IPS DF 6.9 (cell line): ENCODE measurements around the gene IBA57.

Experiments
- DNase-seq: peaks from one replicate; pipeline ENCODE4 v3.0.0-alpha.2; 2013; ENCODE audit warnings: low read depth, low spot score
- H3K27ac ChIP-seq: one replicate; pipeline ENCODE4 v1.5.1; 2013; ENCODE audit warnings: low read length, control low read depth
- H3K27me3 ChIP-seq: 2 replicates; pipeline ENCODE4 v1.6.1; 2013; ENCODE audit warnings: mild to moderate bottlenecking, low read length; ENCODE audit not compliant: control insufficient read depth, insufficient read depth
- H3K36me3 ChIP-seq: 2 replicates; pipeline ENCODE4 v1.6.1; 2013; ENCODE audit warnings: low read length; ENCODE audit not compliant: control insufficient read depth, insufficient read depth
- H3K4me1 ChIP-seq: 2 replicates; pipeline ENCODE4 v1.6.1; 2013; ENCODE audit warnings: low read length; ENCODE audit not compliant: control insufficient read depth, insufficient read depth
- H3K4me3 ChIP-seq: 2 replicates; pipeline ENCODE4 v1.5.1; 2013; ENCODE audit warnings: mild to moderate bottlenecking, low read length
- H3K9me3 ChIP-seq: 2 replicates; pipeline ENCODE4 v1.6.1; 2013; ENCODE audit warnings: low read length, inconsistent platforms; ENCODE audit not compliant: control insufficient read depth, insufficient read depth
- WGBS: extraction: QIAGEN DNeasy Blood & Tissue Kit; methylation state at CpG from one replicate; pipeline ENCODE4 v1.1.7; 2013; ENCODE audit warnings: mixed read lengths, missing lambda C conversion rate; ENCODE audit not compliant: insufficient read length, insufficient coverage; 5-methylcytosine and 5-hydroxymethylcytosine counted together

Gene IBA57

DNA sequence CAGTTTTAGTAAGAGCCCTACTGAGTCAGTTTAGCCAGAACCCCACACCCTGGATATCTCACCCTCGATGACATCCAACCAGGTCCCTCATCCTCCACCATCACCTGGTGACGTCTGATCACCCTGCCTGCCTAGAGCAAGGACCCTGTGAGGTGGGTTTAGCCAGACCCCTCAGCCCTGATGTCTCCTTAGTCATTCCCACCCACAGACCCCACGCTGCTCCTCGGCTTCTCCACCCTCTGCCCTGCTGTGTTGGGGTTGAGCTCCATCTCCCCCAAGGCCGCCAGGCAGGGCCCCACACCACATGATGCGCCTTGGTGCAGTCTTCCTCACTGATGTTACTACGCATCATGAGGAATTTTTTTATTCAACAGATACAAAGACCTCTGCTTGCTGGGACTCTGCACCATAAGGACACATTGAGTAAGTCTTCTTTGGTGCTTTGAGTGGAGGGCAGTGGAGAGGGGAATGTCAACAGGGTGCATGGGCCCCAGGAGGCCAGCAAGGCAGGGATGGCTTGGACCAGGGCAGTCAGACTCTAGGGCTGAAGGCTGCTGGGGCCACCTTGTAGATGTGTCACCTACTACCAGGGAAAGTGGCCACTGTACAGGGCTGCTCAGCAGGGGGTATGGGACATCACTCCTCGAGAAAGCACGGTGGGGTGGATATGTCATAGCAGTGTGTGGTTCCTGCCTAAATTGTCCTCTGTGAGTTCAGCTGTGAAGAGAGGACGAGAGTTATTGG, 1.7 kb upstream of the IBA57 start:
- no peak overlapping the region for H3K27ac ChIP-seq
- no CpG with 5 or more reads among the region's 10 CpGs for WGBS

DNA sequence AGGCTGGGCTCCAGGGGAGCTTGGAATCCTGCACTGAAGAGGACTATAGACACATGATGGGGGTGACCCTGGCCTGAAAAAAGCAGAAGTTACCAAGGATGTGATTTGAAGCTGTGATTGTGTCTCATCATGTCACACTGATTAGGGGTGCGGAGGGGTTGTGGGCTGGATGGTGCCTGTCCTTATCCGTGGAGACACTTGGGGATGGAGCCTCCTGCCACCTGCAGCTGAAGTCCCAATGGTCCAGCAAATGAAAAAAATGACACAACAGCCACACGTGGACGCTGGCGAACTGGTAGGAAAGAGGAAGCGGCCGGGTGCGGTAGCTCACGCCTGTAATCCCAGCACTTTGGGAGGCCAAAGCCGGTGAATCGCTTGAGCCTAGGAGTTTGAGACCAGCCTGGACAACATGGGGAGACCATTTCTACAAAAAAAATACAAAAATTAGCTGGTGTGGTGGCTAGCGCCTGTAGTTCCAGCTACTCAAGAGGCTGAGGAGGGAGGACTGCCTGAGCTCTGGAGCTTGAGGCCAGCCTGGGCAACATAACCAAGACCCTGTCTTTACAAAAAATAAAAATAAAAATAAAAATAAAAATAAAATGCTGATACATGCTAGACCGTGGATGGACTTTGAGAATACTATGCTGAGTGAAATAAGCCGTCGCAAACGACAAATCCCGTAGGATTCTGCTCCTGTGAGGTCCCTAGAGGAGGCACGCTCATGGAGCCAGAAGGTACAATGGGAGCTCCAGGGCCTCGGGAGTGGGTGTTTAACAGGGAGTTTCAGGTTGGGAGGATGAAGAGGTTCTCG, 838 bp upstream of the IBA57 start:
- peak overlapping the region; percentile 35; the same call in 1 of the 2 replicates for H3K4me3 ChIP-seq
- H3K27ac ChIP-seq, result no peak overlapping the region
- peaks cover 2% of the 10 kb centered on the region; the same call in 1 of the 2 replicates for H3K4me1 ChIP-seq
- H3K9me3 ChIP-seq, result no peaks in the 10 kb centered on the region
- no peak for DNase-seq
- no peaks in the 10 kb centered on the region for H3K36me3 ChIP-seq
- H3K27me3 ChIP-seq, result no peaks in the 10 kb centered on the region; the same call in 1 of the 2 replicates
- no CpG with 5 or more reads among the region's 20 CpGs for WGBS

More for the DNA sequence above, 1.7 kb upstream of the IBA57 start:
- H3K36me3 ChIP-seq, result no peaks in the 10 kb centered on the region
- DNase-seq, result no peak
- H3K27me3 ChIP-seq, result no peaks in the 10 kb centered on the region; the same call in 1 of the 2 replicates
- H3K9me3 ChIP-seq, result no peaks in the 10 kb centered on the region
- H3K4me1 ChIP-seq, result peaks cover 2% of the 10 kb centered on the region; the same call in 1 of the 2 replicates
- H3K4me3 ChIP-seq, result no peak overlapping the region

DNA sequence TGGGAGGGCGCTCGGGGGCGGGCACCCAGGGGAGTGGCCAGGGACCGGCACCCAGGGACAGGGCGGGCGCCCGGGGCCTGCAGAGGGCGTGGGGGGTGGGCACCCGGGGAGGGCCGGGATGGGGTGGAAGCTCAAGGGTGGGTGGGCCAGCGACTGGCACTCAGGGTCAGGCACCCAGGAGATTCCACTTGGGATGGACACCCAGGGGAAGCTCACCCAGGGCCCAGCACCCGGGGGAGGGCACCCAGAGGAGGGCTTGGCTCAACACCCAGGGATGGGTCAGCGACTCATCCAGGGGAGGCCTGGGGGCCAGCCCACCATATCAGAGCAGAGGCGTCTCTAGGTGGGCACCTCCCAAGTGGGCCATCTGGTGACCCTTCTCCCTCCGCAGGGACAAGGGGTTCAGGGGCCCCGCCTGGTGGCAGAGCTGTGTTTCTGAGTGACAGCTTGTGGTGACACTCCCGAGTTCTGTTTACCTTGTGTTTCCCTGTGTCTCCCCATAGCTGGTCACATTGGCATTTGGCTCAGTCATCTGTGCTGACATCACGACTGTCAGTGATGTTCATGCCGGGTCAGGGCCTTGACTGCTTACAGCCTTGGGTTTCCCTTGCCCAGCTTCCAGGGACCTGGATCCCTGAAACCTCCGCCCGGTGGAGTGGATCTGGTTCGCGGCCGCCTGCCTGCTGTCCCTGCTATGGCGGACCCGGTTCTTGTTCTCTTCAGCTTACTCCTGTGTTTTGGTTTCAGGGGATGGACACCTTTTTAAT, 749 bp downstream of the IBA57 start:
- no peak overlapping the region for H3K27ac ChIP-seq
- no peak for DNase-seq

DNA sequence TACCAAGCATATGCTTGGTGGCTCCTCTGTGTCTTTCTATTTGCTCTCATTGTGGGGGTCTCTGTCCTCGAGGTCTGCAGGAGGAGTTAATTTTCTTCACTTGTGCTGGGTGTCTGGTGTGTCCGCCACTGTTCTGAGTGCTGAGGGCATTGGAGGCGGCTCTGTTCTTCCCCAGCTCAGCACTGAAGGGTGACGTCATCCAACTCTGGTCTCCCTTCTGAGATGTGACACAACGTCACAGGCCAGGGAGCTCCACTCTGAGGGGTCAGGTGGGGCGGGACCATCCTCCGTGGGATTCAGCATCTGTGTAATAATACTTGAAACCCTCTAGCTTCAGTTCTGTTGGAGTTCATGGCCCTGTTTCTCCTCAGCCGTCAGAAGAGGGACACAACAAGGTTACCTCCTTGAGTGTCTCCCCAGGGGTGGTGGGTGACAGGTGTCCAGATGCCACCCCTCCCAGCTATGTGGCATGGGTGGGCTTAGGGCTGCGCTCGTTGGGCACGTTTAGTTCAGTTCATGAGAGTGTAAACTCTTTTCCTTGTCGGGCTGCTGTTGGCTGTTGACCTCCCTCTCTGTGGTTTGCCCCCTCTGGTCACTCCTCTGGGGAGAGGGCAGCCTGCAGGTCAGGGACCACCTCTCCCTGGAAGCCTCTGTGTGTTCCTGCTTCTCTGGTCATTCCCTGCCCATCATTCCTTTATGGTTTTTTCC, 3.1 kb downstream of the IBA57 start:
- WGBS, result no CpG with 5 or more reads among the region's 12 CpGs
- H3K36me3 ChIP-seq, result no peaks in the 10 kb centered on the region

More for the DNA sequence above, 749 bp downstream of the IBA57 start:
- no peaks in the 10 kb centered on the region for H3K9me3 ChIP-seq
- H3K27me3 ChIP-seq, result no peaks in the 10 kb centered on the region
- H3K4me3 ChIP-seq, result peak overlapping the region; percentile 80; the same call in 1 of the 2 replicates
- WGBS, result no CpG with 5 or more reads among the region's 26 CpGs
- H3K36me3 ChIP-seq, result no peaks in the 10 kb centered on the region
- H3K4me1 ChIP-seq, result peaks cover 2% of the 10 kb centered on the region; the same call in 1 of the 2 replicates

GRCh38 chr1:228169345-228169744, 3.7 kb downstream of the IBA57 start:
- H3K4me3 ChIP-seq, result no peak overlapping the region
- no peaks in the 10 kb centered on the region for H3K36me3 ChIP-seq
- no CpG with 5 or more reads among the region's 2 CpGs for WGBS

More for the DNA sequence above, 3.1 kb downstream of the IBA57 start:
- no peak overlapping the region for H3K27ac ChIP-seq
- H3K9me3 ChIP-seq, result no peaks in the 10 kb centered on the region
- H3K27me3 ChIP-seq, result no peaks in the 10 kb centered on the region
- H3K4me3 ChIP-seq, result no peak overlapping the region
- no peak for DNase-seq
- H3K4me1 ChIP-seq, result peaks cover 1% of the 10 kb centered on the region

DNA sequence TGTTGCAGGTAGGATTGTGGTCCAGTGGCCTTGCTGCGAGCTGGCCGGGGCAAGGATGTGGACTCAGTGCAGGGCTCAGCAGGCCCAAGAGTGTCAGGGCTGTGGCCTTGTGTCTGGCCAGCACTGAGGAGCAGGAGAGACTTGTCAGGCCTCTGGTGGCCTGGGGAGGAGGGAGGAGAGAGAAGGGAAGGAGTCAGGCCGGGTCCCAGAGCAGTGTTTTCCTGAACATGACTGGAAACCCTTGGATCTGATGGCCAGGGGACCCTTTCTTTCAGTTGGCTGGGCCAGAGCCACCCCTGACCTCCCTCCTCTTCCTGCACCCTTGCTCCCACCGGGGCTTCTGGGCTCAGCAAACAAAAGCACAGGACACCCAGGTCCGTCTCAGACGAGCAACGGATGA, 5.1 kb downstream of the IBA57 start:
- Histone ChIP-seq H3K36me3 (no peaks in the 10 kb centered on the region), H3K4me3 (no peak overlapping the region), H3K4me1 (peaks cover 6% of the 10 kb centered on the region), H3K27ac (no peak overlapping the region), H3K27me3 (no peaks in the 10 kb centered on the region), H3K9me3 (no peaks in the 10 kb centered on the region)
- DNase-seq, result no peak
- WGBS, result no CpG with 5 or more reads among the region's 7 CpGs

More at GRCh38 chr1:228169345-228169744, 3.7 kb downstream of the IBA57 start:
- H3K9me3 ChIP-seq, result no peaks in the 10 kb centered on the region
- no peak for DNase-seq
- peaks cover 3% of the 10 kb centered on the region for H3K4me1 ChIP-seq
- no peaks in the 10 kb centered on the region for H3K27me3 ChIP-seq
- H3K27ac ChIP-seq, result no peak overlapping the region

GRCh38 chr1:228171221-228171891, 5.8 kb downstream of the IBA57 start:
- peaks cover 6% of the 10 kb centered on the region for H3K4me1 ChIP-seq
- no peak for DNase-seq
- no peak overlapping the region for H3K4me3 ChIP-seq
- H3K27ac ChIP-seq, result no peak overlapping the region
- no peaks in the 10 kb centered on the region for H3K27me3 ChIP-seq
- no peaks in the 10 kb centered on the region for H3K36me3 ChIP-seq
- WGBS, result no CpG with 5 or more reads among the region's 10 CpGs
- no peaks in the 10 kb centered on the region for H3K9me3 ChIP-seq

DNA sequence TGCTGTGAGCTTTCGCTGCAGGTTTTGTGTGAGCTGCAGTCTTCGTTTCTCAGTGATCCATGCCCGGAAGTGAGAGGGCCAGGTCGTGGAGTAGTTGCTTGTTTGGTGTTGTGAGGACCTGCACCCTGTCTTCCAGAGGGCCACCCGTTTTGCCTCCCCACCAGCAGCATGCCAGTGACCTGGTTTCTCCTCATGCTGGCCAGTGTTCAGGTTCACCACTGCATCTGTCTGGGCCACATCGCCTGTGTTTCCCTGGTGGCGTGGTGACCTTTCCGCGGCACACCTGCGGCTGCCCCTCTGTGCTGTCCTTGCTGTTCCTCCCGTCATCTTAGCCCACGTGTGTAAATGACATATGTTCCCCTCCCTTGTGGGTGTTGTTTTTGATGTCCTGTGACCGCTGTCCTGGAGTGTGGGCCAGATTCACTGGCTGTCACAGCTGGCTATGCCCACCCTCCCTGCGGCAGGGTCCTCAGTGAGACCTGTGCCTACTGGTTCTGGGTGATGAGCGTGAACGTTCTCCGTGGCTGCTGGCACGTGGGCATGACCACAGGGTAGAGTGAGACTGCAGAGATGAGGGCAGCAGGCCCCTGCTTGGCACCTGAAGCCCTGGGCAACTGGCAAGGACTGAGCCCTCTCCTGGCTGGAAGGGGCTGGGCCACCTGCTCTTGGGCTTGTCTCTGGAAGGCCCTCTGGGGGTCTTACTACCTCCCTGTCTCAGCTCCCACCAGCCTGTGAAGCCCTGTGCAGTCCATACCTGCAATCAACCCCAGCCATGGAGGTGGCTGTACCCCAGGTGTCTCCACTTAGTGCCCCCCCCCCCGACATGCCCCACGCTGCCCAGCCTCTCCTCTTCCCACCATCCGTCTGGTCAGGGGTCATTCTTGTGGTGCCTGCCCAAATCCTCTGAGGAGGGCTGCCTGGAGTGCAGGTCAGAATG, 7.3 kb downstream of the IBA57 start:
- WGBS, result no CpG with 5 or more reads among the region's 21 CpGs
- H3K27ac ChIP-seq, result no peak overlapping the region
- no peaks in the 10 kb centered on the region for H3K9me3 ChIP-seq
- H3K4me1 ChIP-seq, result peaks cover 6% of the 10 kb centered on the region
- no peak for DNase-seq
- H3K4me3 ChIP-seq, result no peak overlapping the region
- H3K27me3 ChIP-seq, result no peaks in the 10 kb centered on the region
- H3K36me3 ChIP-seq, result no peaks in the 10 kb centered on the region
